Activated naive CD8-positive, alpha-beta T cell treated with anti-CD3 and anti-CD28 coated beads, Interleukin-2, amount 10 ng/mL, durations not matched to agents 7 days and 5 days (primary cell): ENCODE results near the gene DHDH. TPM values are rescaled to one million over a fixed set of nuclear protein-coding genes. Genes with fewer than 3 reads are reported as not detected.

ENCODE experiments used
- ATAC-seq: fragments of 150-1000 bp; cut with Tn5 transposase; one replicate; pipeline ENCODE4 v1.10.0; 2021; ENCODE audit warnings: low read depth, moderate library complexity
- POLR2A ChIA-PET: fragments of 350-600 bp; sonication (Branson Sonifier 250); formaldehyde crosslinking; loops from one replicate; lab custom pipeline; 2021; ENCODE audit warnings: antibody characterized with exemption; lab: Charles Lee
- DNase-seq: peaks from one replicate; pipeline ENCODE4 v3.0.0; 2021
- H3K27ac Mint-ChIP-seq: one replicate; pipeline ENCODE4 v1.8.0; 2022; ENCODE audit warnings: mild to moderate bottlenecking, mixed read lengths
- H3K27me3 Mint-ChIP-seq: one replicate; pipeline ENCODE4 v1.8.0; 2022; ENCODE audit warnings: mild to moderate bottlenecking, moderate library complexity, mixed read lengths
- H3K36me3 Mint-ChIP-seq: one replicate; pipeline ENCODE4 v1.8.0; 2021; ENCODE audit warnings: mild to moderate bottlenecking, mixed read lengths
- H3K4me1 Mint-ChIP-seq: one replicate; pipeline ENCODE4 v1.8.0; 2021; ENCODE audit warnings: mixed read lengths
- H3K4me3 Mint-ChIP-seq: one replicate; pipeline ENCODE4 v1.8.0; 2022; ENCODE audit warnings: mild to moderate bottlenecking, moderate library complexity, mixed read lengths
- H3K9me3 Mint-ChIP-seq: one replicate; pipeline ENCODE4 v1.8.0; 2021; ENCODE audit warnings: mixed read lengths
- total RNA-seq, 2 experiments: library from RNA; stranded (reverse); gene quantifications; one replicate each; pipeline ENCODE4 v1.2.3, GENCODE V29; 2021

Gene DHDH
- total RNA-seq, 2 experiments from 2014 or later = 1.7 to 2.6 TPM

DNA sequence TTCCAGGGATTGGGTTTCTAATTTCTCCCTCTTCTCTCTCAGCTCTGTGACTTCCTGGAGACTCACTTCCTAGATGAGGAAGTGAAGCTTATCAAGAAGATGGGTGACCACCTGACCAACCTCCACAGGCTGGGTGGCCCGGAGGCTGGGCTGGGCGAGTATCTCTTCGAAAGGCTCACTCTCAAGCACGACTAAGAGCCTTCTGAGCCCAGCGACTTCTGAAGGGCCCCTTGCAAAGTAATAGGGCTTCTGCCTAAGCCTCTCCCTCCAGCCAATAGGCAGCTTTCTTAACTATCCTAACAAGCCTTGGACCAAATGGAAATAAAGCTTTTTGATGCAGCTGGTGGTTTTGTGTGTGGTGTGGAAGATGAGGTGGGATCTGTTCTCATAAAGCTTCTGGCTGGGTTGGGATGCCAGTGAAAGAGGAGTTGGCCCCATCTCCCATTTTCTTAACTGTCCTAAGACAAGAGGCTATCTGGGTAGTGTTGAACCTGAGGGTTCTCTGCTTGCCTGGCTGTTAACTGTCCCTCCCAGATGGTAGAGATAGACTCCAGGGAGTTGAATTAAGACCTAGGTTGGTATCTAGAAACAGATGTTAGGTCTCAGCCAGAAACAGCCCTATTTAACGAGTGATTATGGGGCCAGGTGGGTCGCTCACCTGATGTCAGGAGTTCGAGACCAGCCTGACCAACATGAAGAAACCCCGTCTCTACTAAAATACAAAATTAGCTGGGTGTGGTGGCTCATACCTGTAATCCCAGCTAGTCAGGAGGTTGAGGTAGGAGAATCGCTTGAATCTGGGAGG is 33.2 kb downstream of the DHDH start:
- peaks cover 24% of the 10 kb centered on the region for H3K36me3 Mint-ChIP-seq
- no peaks in the 10 kb centered on the region for H3K9me3 Mint-ChIP-seq
- H3K4me1 Mint-ChIP-seq = peaks cover 47% of the 10 kb centered on the region
- POLR2A ChIA-PET = interaction anchor here (0.5 to 3.4 kb wide), 12 partner anchors 9 to 211 kb away, joined by 3 to 42 read pairs (median 5); partner anchors contain the start of genes BAX, DHDH, GYS1 and HSD17B14
- H3K27ac Mint-ChIP-seq = peak overlapping the region; percentile 92
- peak overlapping the region; percentile 87 for H3K4me3 Mint-ChIP-seq
- ATAC-seq (no peak), DNase-seq (no peak)
- no peaks in the 10 kb centered on the region for H3K27me3 Mint-ChIP-seq

DNA sequence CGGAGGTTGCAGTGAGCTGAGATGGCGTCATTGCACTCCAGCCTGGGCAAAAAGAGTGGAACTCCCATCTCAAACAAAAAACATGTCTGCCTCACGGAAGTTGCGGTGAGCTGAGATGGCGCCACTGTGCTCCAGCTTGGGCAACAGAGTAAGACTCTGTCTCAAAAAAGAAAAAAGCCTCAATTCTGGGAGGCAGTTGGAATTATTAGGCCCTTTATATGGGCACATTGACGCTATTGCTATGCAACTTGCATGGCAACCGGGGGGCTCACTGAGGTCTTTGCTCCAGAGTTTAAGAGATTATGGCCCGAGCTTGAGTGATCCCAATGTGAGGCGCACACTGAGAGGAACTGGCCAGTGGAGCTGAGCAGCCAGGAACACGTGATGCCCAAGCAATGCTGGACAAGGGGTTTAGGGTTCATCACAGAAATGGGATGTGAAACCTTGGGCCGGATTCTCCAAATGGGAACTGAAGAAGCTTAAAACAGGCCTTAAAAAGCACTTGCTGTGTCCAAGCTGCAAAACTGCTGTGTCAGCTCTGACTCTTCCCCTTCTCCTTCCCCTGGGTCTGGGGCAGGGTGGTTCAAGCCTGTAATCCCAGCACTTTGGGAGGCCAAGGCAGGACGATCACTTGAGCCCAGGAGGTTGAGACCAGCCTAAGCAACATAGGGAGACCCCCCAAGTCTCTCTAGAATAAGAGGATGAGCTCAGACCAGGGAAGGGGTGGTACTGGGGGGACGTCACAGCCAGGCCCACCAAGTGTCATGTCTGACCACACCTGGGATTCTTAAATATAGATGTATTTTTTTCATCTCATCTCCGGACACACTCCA is 34.1 kb downstream of the DHDH start:
- Mint-ChIP-seq H3K9me3 (no peaks in the 10 kb centered on the region), H3K4me1 (peaks cover 39% of the 10 kb centered on the region), H3K27me3 (no peaks in the 10 kb centered on the region), H3K27ac (peak overlapping the region; percentile 0), H3K4me3 (peak overlapping the region; percentile 87), H3K36me3 (peaks cover 22% of the 10 kb centered on the region)
- POLR2A ChIA-PET = interaction anchor here (0.5 to 2.6 kb wide), 5 partner anchors 25 to 188 kb away, joined by 3 to 14 read pairs (median 6); partner anchors contain the start of genes GYS1, HSD17B14, PPP1R15A and RUVBL2
- ATAC-seq (no peak), DNase-seq (no peak)

DNA sequence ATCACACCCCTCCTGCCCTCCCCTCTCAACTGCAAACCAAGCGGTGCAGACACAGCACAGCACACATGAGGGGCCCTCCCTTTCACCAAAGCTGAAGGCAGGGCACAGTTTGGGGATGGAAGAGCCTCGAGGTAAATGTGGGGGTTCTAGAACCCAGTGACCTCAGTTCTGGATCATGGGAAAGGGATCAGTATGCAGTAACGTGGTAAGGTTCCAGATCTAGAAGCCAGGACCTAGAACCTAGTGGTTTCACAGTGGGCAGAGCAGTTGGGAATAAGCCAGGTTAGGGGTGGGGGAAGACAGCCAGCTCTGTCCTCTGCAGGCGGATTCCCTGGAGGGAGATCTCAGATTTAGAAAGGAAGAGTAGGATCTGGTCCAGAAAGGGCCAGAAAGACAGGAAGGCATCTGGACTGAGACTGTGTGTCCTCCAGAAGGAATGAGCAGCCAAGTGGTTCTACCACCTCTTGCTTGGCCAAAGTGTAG is 34.7 kb downstream of the DHDH start:
- ATAC-seq (no peak), DNase-seq (no peak)
- peaks cover 35% of the 10 kb centered on the region for H3K4me1 Mint-ChIP-seq
- H3K27ac Mint-ChIP-seq = peak overlapping the region; percentile 0
- H3K36me3 Mint-ChIP-seq = peaks cover 25% of the 10 kb centered on the region
- H3K9me3 Mint-ChIP-seq = no peaks in the 10 kb centered on the region
- no peaks in the 10 kb centered on the region for H3K27me3 Mint-ChIP-seq
- H3K4me3 Mint-ChIP-seq = peak overlapping the region; percentile 14
- POLR2A ChIA-PET = interaction anchor here (1.7 to 2.0 kb wide), 3 partner anchors 96 to 173 kb away, joined by 4 to 7 read pairs (median 6); partner anchors contain the start of genes HSD17B14 and PPP1R15A

DNA sequence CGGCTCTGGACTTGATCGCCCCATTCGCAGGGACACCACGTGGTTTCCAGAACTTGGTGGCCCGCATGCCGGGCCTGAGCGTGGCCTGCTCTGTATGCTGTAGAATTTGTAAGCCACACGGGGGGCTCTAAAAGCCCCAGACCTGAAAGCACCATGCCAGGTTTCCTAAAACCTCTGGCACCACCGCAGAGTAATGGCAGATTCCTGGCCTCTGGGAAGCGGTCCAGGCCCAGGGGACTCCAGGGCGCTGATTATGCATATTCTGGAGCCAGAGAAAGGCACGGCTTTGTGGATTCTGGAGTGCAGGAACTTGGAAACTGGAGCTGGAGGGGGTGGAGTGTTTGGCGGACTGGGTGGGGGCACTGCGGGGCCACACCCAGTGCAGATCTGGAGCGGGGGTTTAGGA is 35.3 kb downstream of the DHDH start:
- no peak overlapping the region for H3K4me3 Mint-ChIP-seq

GRCh38 chr19:48969276-48970138 is 36.0 kb downstream of the DHDH start:
- Mint-ChIP-seq H3K4me3 (no peak overlapping the region), H3K27ac (no peak overlapping the region), H3K27me3 (no peaks in the 10 kb centered on the region), H3K36me3 (peaks cover 25% of the 10 kb centered on the region), H3K4me1 (peaks cover 24% of the 10 kb centered on the region), H3K9me3 (no peaks in the 10 kb centered on the region)
- no peak for DNase-seq
- ATAC-seq = no peak
- POLR2A ChIA-PET = interaction anchor here (0.6 to 2.3 kb wide), 5 partner anchors 10 to 97 kb away, joined by 3 to 10 read pairs (median 3); partner anchors contain the start of gene PPP1R15A

More for the DNA sequence above, 35.3 kb downstream of the DHDH start:
- DNase-seq (no peak), ATAC-seq (no peak)
- Mint-ChIP-seq H3K27me3 (no peaks in the 10 kb centered on the region), H3K4me1 (peaks cover 31% of the 10 kb centered on the region), H3K27ac (no peak overlapping the region), H3K36me3 (peaks cover 25% of the 10 kb centered on the region), H3K9me3 (no peaks in the 10 kb centered on the region)
- POLR2A ChIA-PET = interaction anchor here (0.6 kb wide), 1 partner anchor 58 kb away, joined by 5 read pairs; no protein-coding TSS in a partner anchor

- POLR2A ChIA-PET = interaction anchor here (0.5 to 2.3 kb wide), 12 partner anchors 8 to 175 kb away, joined by 3 to 10 read pairs (median 4); partner anchors contain the start of genes DHDH, GYS1, PPP1R15A and RUVBL2
- DNase-seq = no peak
- ATAC-seq = no peak
- Mint-ChIP-seq H3K4me1 (peaks cover 21% of the 10 kb centered on the region), H3K9me3 (no peaks in the 10 kb centered on the region), H3K27ac (no peak overlapping the region), H3K27me3 (no peaks in the 10 kb centered on the region), H3K4me3 (no peak overlapping the region), H3K36me3 (peaks cover 25% of the 10 kb centered on the region)
These were observed 36.8 kb downstream of the DHDH start for GRCh38 chr19:48970139-48970766.

DNA sequence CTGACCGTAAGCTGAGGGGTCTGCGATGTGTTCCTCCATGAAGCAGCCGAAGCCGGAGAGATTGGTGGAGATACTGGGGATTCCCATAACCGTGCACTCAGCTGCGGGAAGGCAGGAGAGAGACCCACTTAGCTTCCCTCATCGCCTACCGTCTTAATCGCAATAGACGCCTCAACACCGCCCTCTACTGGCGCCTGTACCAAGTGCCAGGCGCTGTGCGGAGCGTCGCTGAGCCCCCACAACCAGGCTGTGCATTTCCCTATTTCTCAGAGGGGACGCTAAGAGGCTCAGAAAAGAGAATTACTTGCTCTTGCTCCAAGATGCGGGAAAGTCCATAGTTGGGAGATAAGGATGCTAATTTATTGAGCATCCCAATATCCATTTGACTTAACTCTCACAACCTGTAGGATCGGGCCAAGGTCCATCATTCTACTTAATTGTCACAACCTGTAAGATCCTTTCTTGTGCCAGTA is 37.5 kb downstream of the DHDH start:
- ATAC-seq (peak; percentile 71), DNase-seq (peak; percentile 87)
- Mint-ChIP-seq H3K27ac (no peak overlapping the region), H3K9me3 (no peaks in the 10 kb centered on the region), H3K36me3 (peaks cover 25% of the 10 kb centered on the region), H3K27me3 (no peaks in the 10 kb centered on the region), H3K4me1 (peaks cover 17% of the 10 kb centered on the region), H3K4me3 (no peak overlapping the region)
- POLR2A ChIA-PET = interaction anchor here (0.5 to 2.3 kb wide), 12 partner anchors 9 to 176 kb away, joined by 3 to 10 read pairs (median 4); partner anchors contain the start of genes DHDH, GYS1, PPP1R15A and RUVBL2

DNA sequence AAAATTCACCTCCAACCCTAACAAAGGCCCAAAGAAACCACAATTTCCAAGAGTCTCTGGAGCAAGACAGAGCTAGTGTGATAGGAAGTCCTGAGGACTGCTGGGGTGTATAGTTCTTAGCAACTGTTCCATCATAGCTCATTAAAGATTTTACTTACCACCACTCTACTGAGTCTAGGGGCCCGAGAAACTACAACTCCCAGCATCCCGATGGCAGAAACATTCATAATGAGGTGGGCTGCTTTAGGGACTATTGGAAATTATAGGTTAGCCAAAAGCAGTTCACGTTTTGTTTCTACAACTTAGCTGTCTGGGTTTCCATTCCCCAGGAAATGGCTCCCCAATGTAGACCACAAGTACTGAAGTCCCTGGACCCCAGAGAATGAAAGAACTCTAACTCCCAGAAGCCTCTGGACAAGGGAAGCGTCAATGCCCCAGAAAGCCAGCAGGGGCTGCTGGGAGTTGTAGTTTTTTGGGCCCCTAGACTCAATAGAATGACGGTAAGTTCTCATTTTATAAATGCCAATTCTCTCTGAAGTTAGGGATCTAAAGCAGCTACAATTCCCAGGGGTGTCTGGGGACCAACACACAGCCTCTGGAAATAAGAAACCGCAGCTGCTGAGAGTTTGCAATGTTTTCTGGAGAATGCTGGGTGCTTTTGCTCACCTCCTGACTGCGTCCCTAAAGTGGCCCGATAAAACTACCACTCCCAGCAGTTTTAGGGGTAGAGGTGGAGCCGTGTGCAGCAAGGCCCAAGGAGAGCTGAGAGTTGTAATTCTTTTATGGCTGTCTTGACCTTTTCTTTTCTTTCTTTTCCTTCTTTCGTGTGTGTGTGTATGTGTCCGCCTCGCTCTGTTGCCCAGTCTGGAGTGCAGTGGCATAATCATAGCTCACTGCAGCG is 42.7 kb downstream of the DHDH start:
- H3K27me3 Mint-ChIP-seq = no peaks in the 10 kb centered on the region
- POLR2A ChIA-PET = interaction anchor here (0.9 to 5.1 kb wide), 2 partner anchors 10 to 17 kb away, joined by 5 to 21 read pairs; partner anchors contain the start of genes GYS1 and RUVBL2
- H3K36me3 Mint-ChIP-seq = peaks cover 21% of the 10 kb centered on the region
- ATAC-seq (peak; percentile 54), DNase-seq (no peak)
- no peak overlapping the region for H3K27ac Mint-ChIP-seq
- no peak overlapping the region for H3K4me3 Mint-ChIP-seq
- peaks cover 14% of the 10 kb centered on the region for H3K4me1 Mint-ChIP-seq
- no peaks in the 10 kb centered on the region for H3K9me3 Mint-ChIP-seq

- Mint-ChIP-seq H3K9me3 (no peaks in the 10 kb centered on the region), H3K4me3 (no peak overlapping the region), H3K4me1 (peaks cover 14% of the 10 kb centered on the region), H3K27me3 (no peaks in the 10 kb centered on the region), H3K36me3 (peaks cover 22% of the 10 kb centered on the region), H3K27ac (no peak overlapping the region)
- DNase-seq (no peak), ATAC-seq (no peak)
- POLR2A ChIA-PET = interaction anchor here (0.8 to 5.1 kb wide), 2 partner anchors 16 to 196 kb away, joined by 4 to 21 read pairs; partner anchors contain the start of genes GYS1 and RUVBL2
These were observed 43.6 kb downstream of the DHDH start for GRCh38 chr19:48977061-48977460.

DNA sequence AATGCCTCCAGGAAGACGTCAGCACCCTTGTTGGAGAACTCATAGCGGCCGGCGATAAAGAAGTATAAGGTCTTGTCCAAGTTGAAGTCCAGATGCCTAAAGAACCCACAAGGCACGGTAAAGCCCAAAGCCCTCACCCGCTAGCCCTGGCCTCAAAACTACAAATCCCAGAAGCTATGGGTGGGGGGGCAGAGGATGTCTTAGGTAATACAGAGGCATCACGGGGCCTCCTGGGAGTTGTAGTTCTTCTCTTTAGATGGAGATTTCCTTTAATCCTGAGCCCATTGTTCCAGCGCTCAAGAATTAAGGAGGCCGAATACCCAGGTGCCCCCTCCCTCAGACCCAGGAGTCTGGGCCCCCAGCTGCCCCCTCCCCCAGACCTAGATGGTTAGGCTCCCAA is 48.8 kb downstream of the DHDH start:
- POLR2A ChIA-PET = interaction anchor here (0.6 kb wide), 1 partner anchor 26 kb away, joined by 4 read pairs; no protein-coding TSS in a partner anchor
- Mint-ChIP-seq H3K4me1 (peaks cover 10% of the 10 kb centered on the region), H3K9me3 (no peaks in the 10 kb centered on the region), H3K36me3 (peaks cover 18% of the 10 kb centered on the region), H3K27me3 (no peaks in the 10 kb centered on the region), H3K27ac (no peak overlapping the region), H3K4me3 (no peak overlapping the region)
- DNase-seq = no peak
- no peak for ATAC-seq

GRCh38 chr19:48985711-48986110 is 52.2 kb downstream of the DHDH start:
- Mint-ChIP-seq H3K27me3 (no peaks in the 10 kb centered on the region), H3K4me3 (no peak overlapping the region), H3K36me3 (peaks cover 24% of the 10 kb centered on the region), H3K9me3 (no peaks in the 10 kb centered on the region), H3K4me1 (peaks cover 7% of the 10 kb centered on the region), H3K27ac (no peak overlapping the region)
- ATAC-seq (no peak), DNase-seq (no peak)
- POLR2A ChIA-PET = no interaction called here
